Right ventricle myocardium inferior (tissue), 1 donor: ENCODE results near the gene NOX5. TPM values are rescaled to one million over a fixed set of nuclear protein-coding genes. Genes with fewer than 3 reads are reported as not detected.
A peak's percentile ranks its signal among the peaks of the same experiment; 100 is the strongest.

ENCODE experiments used
- ATAC-seq: fragments of 200-7000 bp; cut with Tn5 transposase; one replicate; pipeline ENCODE4 v1.9.1; 2020; ENCODE audit warnings: mild to moderate bottlenecking, moderate library complexity
- DNase-seq: peaks from one replicate; pipeline ENCODE4 v3.0.0; 2021; ENCODE audit errors: missing footprints
- intact Hi-C: fragments of 100-400 bp; cut with DNase I; formaldehyde crosslinking; loops from one replicate; pipeline ENCODE4 v1.11.0; 2022
- total RNA-seq: library from RNA; stranded (reverse); fragmentation: NEBNext Ultra II Directional; extraction: Animal tissue kit (Norgen Biotek cat#: 25700); gene quantifications from one replicate; pipeline ENCODE4 v1.2.1, GENCODE V29; 2021
- donor health status: DM: no; HTN: yes; CAD: no; lungs with severe emphysema.

Gene NOX5
- total RNA-seq, 1 donor from 2014 or later, result not detected

- DNase-seq, result no peak
- intact Hi-C loops, result no loop called here
- ATAC-seq, result no peak
Measured at GRCh38 chr15:69013726-69014406, 629 bp upstream of the NOX5 start.

GRCh38 chr15:69015591-69015990 lies 1.1 kb downstream of the NOX5 start:
- DNase-seq, result no peak
- no peak for ATAC-seq
- intact Hi-C loops, result no loop called here

- intact Hi-C loops, result no loop called here
- DNase-seq (no peak), ATAC-seq (no peak)
Measured at GRCh38 chr15:69016021-69016595, 1.6 kb downstream of the NOX5 start.

- intact Hi-C loops, result no loop called here
- ATAC-seq, result no peak
- no peak for DNase-seq
Measured at GRCh38 chr15:69017978-69018377, 3.5 kb downstream of the NOX5 start.

GRCh38 chr15:69018951-69019350 lies 4.5 kb downstream of the NOX5 start:
- DNase-seq (no peak), ATAC-seq (no peak)
- intact Hi-C loops, result no loop called here

- intact Hi-C loops, result no loop called here
- ATAC-seq, result no peak
- DNase-seq, result no peak
Measured at GRCh38 chr15:69021895-69022294, 7.4 kb downstream of the NOX5 start.

GRCh38 chr15:69025320-69025719 lies 10.8 kb downstream of the NOX5 start:
- intact Hi-C loops, result no loop called here
- no peak for ATAC-seq
- DNase-seq, result no peak

- intact Hi-C loops, result no loop called here
- DNase-seq (no peak), ATAC-seq (no peak)
Measured at GRCh38 chr15:69026355-69026754, 11.9 kb downstream of the NOX5 start.

GRCh38 chr15:69027976-69028518 lies 13.6 kb downstream of the NOX5 start:
- no peak for DNase-seq
- intact Hi-C loops, result no loop called here
- no peak for ATAC-seq

GRCh38 chr15:69031013-69032001 lies 16.8 kb downstream of the NOX5 start:
- DNase-seq, result peak; percentile 76
- intact Hi-C loops, result no loop called here
- peak; percentile 84 for ATAC-seq

GRCh38 chr15:69032031-69032430 lies 17.5 kb downstream of the NOX5 start:
- no peak for ATAC-seq
- no peak for DNase-seq

GRCh38 chr15:69032703-69033373 lies 18.3 kb downstream of the NOX5 start:
- ATAC-seq, result no peak
- no peak for DNase-seq
- intact Hi-C loops, result no loop called here

More at GRCh38 chr15:69032031-69032430, 17.5 kb downstream of the NOX5 start:
- intact Hi-C loops, result no loop called here

- intact Hi-C loops, result no loop called here
- no peak for DNase-seq
- ATAC-seq, result no peak
Measured at GRCh38 chr15:69034352-69034751, 19.9 kb downstream of the NOX5 start.

- DNase-seq (no peak), ATAC-seq (no peak)
- intact Hi-C loops, result no loop called here
Measured at GRCh38 chr15:69035205-69035917, 20.9 kb downstream of the NOX5 start.

- ATAC-seq (no peak), DNase-seq (no peak)
- intact Hi-C loops, result no loop called here
Measured at GRCh38 chr15:69035918-69036258, 21.4 kb downstream of the NOX5 start.

GRCh38 chr15:69036826-69037225 lies 22.3 kb downstream of the NOX5 start:
- ATAC-seq (no peak), DNase-seq (peak; percentile 4)
- intact Hi-C loops, result no loop called here

GRCh38 chr15:69037482-69037881 lies 23.0 kb downstream of the NOX5 start:
- intact Hi-C loops, result no loop called here

GRCh38 chr15:69037977-69038376 lies 23.5 kb downstream of the NOX5 start:
- intact Hi-C loops, result no loop called here
- DNase-seq (no peak), ATAC-seq (no peak)

More at GRCh38 chr15:69037482-69037881, 23.0 kb downstream of the NOX5 start:
- DNase-seq, result no peak
- no peak for ATAC-seq
